Measurements from ENCODE around the gene RNF212. TPM values are rescaled to one million over a fixed set of nuclear protein-coding genes. Genes with fewer than 3 reads are reported as not detected.

The RNF212 gene
- total and polyA plus RNA-seq, 2 donors (not counting 3 experiments of a cell fraction or from before 2014, with no cell fraction given): 2.3 to 2.8 TPM

DNA sequence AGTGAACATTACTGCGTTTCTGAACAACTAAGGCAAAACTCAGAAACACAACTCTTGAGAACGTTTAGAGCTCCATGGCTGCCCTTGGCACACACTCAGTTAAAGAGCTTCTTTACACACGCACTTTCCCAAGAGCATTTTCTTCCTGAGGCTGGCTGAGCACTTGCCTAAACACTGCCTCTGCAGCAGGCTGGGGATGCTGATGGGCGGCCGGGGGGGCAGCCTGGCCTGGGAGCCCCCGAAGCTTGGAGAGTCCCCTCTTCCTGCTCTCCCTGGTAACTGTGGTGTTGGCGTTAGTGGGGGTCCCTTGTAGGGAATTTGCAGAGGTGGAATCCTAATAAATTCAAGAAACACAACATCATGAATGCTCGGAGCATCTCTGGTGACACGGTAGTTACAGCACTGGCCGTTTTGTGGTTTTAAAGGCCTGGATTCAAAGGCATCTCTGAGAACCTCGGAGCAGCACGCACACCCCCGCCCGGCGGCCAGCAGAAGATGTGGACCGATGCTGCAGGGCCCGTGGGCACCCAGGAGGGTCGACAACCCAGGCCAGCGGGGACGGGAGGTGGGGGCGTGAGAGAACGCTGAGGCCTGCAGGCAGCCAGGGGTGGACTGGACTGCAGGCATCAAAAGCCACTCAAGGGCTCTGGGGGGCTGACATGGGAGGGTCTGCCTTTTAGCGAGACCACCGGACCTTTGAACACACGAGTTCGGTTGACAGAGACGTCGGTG is 56.5 kb downstream of the RNF212 start:
- Histone ChIP-seq H3K9ac (replicated peaks; ENCODE audit: extremely low read depth, insufficient read depth, low read length) (no peak overlapping the region), H2AFZ (ENCODE audit: low read depth, low read length) (no peak overlapping the region), H3K27me3 (ENCODE audit: control insufficient read depth in 2 of 2, insufficient read depth in 2 of 2, low read length in 2 of 2) (peaks cover 20 to 28% of the 10 kb centered on the region in 2 experiments), H3K4me3 (replicated peaks in 1 of 3; ENCODE audit: insufficient read depth in 1 of 3, low read depth in 1 of 3, low read length in 3 of 3) (no peak overlapping the region), H3K36me3 (ENCODE audit: control insufficient read depth in 2 of 2, extremely low read depth in 1 of 2, insufficient read depth in 2 of 2, low read length in 2 of 2) (no peaks in the 10 kb centered on the region), H4K20me1 (replicated peaks; ENCODE audit: control insufficient read depth, extremely low read depth, insufficient read depth, low read length) (no peaks in the 10 kb centered on the region), H3K9me3 (replicated peaks; ENCODE audit: control insufficient read depth, insufficient read depth, low read length) (no peaks in the 10 kb centered on the region), H3K4me2 (ENCODE audit: insufficient read depth, low read length) (no peak overlapping the region), H3K27ac (ENCODE audit: insufficient read depth, low read depth, low read length) (no peak overlapping the region), H3K79me2 (ENCODE audit: control insufficient read depth, insufficient read depth, low read length) (no peaks in the 10 kb centered on the region), H3K4me1 (ENCODE audit: control insufficient read depth, extremely low read depth, insufficient read depth, low read length) (no peaks in the 10 kb centered on the region), H3K9me1 (replicated peaks; ENCODE audit: control insufficient read depth, extremely low read depth, insufficient read depth, low read length) (no peaks in the 10 kb centered on the region)
- no peak for TF ChIP-seq FOS (IDR thresholded peaks at IDR 0.05; ENCODE audit: borderline replicate concordance, insufficient read depth, low read length)
- no peak for TF ChIP-seq POLR2AphosphoS5 (IDR thresholded peaks at IDR 0.05; ENCODE audit: insufficient read depth, low read depth, low read length)
- TF ChIP-seq EZH2 (IDR thresholded peaks at IDR 0.05; ENCODE audit: borderline replicate concordance, low read depth, low read length, severe bottlenecking): no peak
- TF ChIP-seq, protein P1, sequence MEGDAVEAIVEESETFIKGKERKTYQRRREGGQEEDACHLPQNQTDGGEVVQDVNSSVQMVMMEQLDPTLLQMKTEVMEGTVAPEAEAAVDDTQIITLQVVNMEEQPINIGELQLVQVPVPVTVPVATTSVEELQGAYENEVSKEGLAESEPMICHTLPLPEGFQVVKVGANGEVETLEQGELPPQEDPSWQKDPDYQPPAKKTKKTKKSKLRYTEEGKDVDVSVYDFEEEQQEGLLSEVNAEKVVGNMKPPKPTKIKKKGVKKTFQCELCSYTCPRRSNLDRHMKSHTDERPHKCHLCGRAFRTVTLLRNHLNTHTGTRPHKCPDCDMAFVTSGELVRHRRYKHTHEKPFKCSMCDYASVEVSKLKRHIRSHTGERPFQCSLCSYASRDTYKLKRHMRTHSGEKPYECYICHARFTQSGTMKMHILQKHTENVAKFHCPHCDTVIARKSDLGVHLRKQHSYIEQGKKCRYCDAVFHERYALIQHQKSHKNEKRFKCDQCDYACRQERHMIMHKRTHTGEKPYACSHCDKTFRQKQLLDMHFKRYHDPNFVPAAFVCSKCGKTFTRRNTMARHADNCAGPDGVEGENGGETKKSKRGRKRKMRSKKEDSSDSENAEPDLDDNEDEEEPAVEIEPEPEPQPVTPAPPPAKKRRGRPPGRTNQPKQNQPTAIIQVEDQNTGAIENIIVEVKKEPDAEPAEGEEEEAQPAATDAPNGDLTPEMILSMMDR (IDR thresholded peaks at IDR 0.05; ENCODE audit: extremely low read depth in 1 of 2, insufficient read depth in 1 of 2, low read depth in 1 of 2, low read length in 2 of 2): no peak
- no peak for TF ChIP-seq JUN (IDR thresholded peaks at IDR 0.05; ENCODE audit: borderline replicate concordance, insufficient read depth, insufficient read length, low read depth)
- TF ChIP-seq POLR2A (IDR thresholded peaks at IDR 0.05; ENCODE audit: low read depth, low read length): no peak
- TF ChIP-seq, protein P2, sequence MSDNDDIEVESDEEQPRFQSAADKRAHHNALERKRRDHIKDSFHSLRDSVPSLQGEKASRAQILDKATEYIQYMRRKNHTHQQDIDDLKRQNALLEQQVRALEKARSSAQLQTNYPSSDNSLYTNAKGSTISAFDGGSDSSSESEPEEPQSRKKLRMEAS (IDR thresholded peaks at IDR 0.05; ENCODE audit: insufficient read depth, insufficient read length): no peak
- TF ChIP-seq GATA2 (IDR thresholded peaks at IDR 0.05; ENCODE audit: insufficient read depth, insufficient read length, low read depth, low read length): no peak
- TF ChIP-seq MYC (IDR thresholded peaks at IDR 0.05; ENCODE audit: low read depth, low read length): no peak
- intact Hi-C loops (cut with micrococcal nuclease): no loop called here
- DNase-seq (ENCODE audit: low read depth, low spot score) (no peak), FAIRE-seq (no peak)
- dilution Hi-C loops (cut with MboI; ENCODE audit: extremely low pct_ligation_motif_present, low sequenced_read_pairs): no loop called here
- CTCF ChIA-PET: no interaction called here
- BruUV-seq (replicated peaks): no TSS peak
- POLR2A ChIA-PET: no interaction called here
